ENCODE data around the gene LCMT2.

Gene LCMT2, protein sequence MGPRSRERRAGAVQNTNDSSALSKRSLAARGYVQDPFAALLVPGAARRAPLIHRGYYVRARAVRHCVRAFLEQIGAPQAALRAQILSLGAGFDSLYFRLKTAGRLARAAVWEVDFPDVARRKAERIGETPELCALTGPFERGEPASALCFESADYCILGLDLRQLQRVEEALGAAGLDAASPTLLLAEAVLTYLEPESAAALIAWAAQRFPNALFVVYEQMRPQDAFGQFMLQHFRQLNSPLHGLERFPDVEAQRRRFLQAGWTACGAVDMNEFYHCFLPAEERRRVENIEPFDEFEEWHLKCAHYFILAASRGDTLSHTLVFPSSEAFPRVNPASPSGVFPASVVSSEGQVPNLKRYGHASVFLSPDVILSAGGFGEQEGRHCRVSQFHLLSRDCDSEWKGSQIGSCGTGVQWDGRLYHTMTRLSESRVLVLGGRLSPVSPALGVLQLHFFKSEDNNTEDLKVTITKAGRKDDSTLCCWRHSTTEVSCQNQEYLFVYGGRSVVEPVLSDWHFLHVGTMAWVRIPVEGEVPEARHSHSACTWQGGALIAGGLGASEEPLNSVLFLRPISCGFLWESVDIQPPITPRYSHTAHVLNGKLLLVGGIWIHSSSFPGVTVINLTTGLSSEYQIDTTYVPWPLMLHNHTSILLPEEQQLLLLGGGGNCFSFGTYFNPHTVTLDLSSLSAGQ

DNA sequence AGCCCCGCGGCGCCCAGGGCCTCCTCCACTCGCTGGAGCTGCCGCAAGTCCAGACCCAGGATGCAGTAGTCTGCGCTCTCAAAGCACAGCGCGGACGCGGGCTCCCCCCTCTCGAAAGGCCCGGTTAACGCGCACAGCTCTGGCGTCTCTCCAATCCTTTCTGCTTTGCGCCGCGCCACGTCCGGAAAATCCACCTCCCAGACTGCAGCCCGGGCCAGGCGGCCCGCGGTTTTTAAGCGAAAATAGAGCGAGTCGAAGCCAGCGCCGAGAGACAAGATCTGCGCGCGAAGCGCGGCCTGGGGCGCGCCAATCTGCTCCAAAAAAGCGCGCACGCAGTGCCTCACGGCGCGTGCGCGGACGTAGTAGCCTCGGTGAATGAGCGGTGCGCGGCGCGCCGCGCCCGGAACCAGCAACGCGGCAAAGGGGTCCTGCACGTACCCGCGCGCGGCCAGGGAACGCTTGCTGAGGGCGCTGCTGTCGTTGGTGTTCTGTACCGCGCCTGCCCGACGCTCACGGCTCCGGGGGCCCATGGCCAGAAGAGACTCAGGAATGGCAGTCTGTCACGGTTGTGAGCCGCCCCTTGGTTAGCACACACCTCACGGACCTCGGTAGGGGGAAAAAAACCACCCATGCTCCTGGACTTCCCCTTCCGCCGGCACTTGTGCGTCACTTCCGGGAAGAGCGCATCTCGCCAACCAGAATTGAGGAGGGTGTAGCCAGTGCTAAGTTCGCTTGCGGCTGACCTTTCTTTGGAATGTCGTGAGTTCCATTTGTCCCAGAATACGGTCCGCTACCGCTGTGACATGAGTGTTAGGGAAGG, at the start of gene LCMT2:
LCMT2 (minus strand) TSS at position 614 of the 820 bp plus-strand sequence; CDS start at position 530, 84 bp downstream.
- peak; percentile 90 to 91 for DNase-seq

DNA sequence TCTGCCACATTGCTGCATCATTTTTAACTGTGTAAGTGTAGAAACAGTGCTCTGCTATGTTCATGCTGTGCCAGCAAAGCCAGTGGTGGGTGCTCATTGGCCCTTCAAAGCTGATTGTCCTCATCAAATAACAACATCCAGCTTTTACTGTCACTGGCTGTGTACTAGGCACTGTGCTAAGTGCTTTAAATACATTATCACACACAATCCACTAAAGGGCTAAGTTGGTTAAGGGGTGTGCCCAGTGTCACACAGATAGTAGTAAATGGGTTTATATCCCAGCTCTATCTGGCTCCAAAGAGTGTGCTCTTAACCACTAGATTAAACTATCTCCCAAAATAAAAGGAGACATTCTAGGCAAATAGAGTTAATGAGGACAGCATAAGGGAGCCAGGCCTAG, 48.2 kb upstream of the LCMT2 start:
- no peak for DNase-seq

DNA sequence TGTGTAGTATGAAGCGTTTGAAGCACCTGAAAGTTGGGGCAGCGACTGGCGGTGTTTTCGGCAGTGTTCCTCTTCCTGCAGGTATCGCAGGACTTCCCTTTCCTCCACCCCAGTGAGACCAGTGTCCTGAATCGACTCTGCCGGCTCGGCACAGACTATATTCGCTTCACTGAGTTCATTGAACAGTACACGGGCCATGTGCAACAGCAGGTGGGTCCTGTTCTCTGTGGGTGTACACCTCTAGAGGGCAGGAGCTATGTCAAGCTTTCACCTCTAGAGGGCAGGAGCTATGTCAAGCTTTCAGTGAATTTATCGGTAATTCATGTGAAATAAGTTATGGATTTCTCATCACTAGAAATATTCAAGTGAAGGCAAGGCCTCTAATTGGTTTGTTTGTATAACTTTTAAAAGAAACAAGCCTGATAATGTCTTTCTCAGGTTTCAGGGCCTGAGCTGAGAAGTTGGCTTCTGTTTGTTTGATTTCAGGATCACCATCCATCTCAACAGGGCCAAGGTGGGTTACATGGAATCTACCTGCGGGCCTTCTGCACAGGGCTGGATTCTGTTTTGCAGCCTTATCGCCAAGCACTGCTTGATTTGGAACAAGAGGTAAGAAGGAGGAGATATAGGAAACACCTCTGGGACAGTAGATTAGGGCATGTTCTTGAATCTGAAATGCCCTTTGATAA, 45.8 kb upstream of the LCMT2 start:
- DNase-seq: peak; percentile 36 to 60

DNA sequence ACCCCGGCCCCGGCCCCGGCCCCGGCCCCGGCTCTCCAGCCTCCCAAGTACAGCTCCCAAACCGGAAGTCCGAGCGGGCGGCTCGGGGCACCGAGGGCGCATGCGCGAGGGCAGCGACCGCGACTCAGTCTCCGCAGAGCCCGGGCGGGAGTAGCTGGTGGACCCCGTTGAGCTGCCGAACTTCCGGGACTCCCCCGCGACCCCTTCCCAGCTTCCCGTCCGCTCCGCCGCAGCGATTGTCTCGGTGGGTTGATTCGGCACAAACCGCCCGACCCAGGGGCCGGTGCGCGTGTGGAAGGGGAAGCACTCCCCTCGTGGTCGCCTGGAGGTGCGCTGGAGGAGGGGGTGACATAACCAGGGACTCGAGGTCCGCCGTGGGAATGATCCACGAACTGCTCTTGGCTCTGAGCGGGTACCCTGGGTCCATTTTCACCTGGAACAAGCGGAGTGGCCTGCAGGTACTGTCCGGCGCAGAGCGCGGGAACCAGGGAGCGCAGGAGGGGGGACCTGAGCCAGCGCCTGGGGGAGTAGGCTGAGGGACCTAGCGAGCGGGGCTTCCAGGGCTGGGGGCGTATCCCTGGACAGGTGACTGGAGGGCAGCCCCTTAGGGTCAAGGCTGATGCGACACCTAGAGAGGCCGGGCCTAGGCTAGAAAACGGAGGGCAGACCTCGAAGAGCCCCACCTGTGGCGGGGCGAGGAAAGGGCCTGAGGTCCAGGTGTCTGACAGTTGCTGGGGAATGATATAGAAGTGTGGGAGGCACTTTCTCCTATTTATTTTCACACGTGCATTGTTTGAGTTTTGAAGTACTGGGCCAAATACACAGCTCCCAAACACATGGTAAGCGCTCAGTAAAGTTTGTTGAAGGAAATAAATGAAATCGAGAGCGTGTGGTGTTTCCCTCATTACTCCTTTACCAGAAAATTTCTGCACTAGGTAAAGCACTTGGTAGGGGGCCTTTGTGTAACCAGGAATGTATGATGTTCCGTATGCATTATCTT, 40.9 kb upstream of the LCMT2 start, which contains the start of the genes TUBGCP4 and ZSCAN29:
TUBGCP4 (plus strand) TSS at position 127 of the 1,000 bp plus-strand sequence; CDS start at position 381, 254 bp downstream.
ZSCAN29 (minus strand) TSS at position 69 of the 1,000 bp plus-strand sequence. CDS start 1,130 bp downstream, outside the sequence.
- peak; percentile 84 to 86 for DNase-seq

DNA sequence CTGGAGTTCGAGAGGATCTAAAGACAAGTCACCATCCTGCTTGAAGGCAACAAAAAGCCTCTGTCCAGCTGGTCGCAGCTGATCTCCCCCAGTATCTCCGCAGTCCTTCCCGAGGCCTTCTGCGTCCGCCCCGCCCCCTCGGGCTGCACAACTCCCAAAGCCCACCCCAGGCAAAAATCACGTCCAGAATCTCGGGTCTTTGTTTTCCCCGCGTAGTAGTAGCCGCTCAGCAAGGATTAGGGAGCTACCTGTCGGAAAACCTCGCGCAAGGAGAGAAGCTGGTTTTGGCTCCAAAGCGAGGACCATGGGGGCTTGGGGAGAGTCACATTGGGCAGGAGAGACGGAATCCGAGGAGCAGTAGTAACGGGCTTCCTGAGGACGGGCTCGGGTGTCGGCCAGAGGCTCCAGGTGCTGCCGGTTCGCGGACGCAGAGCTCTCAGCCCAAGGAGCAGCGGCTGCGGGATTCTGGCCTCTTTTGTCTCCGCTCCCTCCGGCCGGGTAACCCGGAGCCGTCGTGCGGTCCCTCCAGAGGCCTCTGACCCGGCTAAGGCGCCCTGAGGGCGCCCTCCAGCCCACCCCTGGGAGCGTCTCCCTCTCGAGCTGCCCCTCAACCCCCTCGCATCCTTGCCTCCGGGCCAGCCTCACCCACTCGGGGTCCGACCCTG, 40.1 kb upstream of the LCMT2 start:
- no peak for DNase-seq

DNA sequence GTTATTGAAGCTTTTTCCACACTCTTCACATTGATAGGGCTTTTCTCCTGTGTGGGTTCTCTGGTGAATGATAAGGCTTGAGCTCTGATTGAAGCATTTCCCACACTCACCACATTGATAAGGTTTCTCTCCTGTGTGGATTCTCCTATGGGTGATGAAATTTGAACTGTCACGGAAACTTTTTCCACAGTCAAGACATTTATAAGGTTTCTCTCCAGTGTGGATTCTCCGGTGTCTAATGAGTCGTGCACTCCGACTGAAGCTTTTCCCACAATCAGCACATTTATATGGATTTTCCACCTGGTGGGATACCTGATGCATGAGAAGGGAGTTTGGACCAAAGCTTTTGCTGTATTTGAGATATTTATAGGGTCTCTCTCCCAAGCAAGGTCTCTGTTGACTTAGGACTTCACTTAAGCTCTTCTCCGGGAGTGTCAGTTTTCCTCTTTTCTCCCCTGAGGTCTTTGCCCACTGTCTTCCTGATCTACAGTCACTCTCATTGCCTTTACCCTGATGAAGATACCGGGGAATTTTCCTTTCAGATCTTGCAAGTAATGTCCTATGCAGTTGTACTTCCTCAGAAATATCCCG, 31.0 kb upstream of the LCMT2 start:
- no peak for DNase-seq

DNA sequence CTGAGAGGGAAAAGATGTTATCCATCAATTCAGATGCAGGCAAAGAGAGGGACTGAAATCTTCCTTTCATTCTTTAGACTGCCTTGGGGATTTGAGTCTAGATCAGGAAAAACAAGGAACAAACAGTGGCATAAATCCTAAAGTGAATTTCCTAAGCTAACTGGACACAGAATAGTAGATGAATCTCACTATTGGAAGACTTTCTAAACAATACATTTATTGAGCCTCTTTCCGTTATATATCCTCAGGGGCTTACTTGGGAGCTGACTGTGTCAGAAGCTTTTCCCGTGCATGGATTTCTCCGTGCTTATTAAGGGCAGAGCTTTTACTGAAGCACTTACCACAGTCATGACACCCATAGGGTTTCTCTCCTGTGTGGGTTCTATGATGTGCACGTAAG, 30.4 kb upstream of the LCMT2 start:
- no peak for DNase-seq

DNA sequence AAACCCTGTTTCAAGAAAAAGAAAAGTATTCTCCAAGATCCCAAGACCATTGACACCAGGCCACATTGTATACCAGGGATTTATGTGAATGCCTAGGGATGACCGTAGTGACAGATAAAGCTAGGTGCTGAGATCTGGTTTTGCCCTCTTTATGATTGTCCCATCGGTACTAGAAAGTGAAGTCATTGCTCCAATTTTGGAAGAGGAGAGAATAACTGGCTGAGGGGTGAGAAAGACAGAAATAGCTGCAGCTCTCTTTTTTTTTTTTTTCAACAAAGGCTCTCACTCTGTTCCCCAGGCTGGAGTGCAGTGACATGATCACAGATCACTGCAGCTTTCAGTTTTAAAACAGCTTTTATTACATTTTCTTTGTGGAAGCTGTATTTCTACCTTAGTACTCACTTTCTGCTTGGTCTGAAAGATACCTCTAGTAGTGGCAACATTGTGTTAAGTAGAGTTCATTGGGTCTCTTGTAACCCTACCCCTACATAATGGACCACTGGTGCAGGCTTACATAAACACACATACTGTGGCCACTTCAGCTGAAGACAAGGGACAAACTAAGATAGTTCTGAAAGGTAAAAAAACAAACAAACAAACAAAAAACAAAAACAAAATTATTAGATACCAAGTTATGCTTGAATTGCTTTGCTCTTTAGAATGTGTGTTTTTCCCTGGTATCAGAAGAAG, 22.5 kb upstream of the LCMT2 start:
- DNase-seq: no peak

DNA sequence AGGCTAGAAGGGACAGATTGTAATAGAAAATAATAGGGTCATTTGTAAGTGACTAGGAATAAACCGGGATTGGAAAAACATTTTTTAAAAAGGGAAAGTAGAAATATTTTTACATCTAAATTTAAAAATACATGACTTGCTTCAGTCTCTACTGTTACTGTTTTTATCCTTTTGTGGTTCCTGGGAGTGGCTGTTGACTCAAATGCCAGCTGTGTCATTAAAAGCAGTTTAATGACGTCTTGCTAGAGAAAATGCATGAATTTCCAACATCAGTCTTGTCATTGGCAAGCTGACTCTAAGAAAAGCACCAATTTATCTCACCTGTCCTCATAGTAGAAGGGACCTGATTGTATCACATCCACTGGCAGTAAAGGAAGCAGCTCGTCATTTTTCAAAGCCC, 16.7 kb upstream of the LCMT2 start:
- DNase-seq: peak in 1 of 2 experiments; percentile 19

DNA sequence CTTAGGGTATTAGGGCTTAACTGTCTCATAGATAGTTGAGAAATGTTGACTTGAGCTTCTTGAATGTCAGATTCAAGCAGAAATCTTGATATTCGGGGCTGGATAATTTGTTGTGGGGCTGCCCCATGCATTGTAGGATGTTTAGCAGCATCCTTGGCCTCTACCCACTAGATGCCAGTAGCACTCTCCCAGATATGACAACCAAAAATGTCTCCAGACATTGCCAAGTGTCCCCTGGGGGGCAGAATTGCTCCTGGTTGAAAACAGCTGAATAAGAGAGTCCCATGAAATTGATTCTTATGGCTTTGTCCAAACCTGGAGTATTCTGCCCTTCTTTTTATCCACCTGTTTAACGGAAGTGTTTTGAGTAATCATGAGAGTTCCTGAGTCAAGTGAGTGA, 15.9 kb upstream of the LCMT2 start:
- DNase-seq: no peak

DNA sequence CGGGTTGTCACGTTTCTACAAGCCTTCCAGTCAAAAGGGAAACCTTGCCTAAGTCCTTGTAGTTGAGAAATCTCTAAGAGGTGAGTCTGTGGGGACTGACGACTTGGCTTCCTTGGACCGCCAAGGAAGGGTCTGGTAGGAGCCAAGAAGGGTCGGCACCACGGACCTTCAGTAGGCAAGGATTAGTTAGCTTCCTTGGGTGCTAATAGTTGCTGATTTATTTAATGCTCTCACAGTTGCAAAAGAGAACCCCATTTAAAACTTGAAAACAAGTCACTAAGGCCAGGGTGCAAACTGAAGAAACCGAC, 361 bp upstream of the LCMT2 start:
- no peak for DNase-seq

DNA sequence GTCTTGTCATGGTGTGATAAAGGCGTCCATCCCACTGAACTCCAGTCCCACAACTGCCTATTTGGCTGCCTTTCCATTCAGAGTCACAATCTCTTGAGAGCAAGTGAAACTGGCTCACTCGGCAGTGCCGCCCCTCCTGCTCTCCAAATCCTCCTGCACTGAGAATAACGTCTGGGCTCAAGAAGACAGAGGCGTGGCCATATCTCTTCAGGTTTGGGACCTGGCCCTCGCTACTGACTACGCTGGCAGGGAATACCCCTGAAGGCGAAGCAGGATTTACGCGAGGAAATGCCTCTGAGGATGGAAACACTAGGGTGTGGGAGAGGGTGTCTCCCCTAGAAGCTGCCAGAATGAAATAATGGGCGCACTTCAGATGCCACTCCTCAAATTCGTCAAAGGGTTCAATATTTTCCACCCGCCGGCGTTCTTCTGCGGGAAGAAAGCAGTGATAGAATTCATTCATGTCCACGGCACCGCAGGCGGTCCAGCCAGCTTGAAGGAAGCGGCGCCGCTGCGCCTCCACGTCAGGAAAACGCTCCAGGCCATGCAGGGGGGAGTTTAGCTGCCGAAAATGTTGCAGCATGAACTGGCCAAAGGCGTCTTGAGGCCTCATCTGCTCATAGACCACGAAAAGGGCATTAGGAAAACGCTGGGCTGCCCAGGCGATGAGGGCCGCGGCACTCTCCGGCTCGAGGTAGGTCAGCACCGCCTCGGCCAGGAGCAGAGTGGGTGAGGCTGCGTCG, 985 bp downstream of the LCMT2 start:
- no peak for DNase-seq

DNA sequence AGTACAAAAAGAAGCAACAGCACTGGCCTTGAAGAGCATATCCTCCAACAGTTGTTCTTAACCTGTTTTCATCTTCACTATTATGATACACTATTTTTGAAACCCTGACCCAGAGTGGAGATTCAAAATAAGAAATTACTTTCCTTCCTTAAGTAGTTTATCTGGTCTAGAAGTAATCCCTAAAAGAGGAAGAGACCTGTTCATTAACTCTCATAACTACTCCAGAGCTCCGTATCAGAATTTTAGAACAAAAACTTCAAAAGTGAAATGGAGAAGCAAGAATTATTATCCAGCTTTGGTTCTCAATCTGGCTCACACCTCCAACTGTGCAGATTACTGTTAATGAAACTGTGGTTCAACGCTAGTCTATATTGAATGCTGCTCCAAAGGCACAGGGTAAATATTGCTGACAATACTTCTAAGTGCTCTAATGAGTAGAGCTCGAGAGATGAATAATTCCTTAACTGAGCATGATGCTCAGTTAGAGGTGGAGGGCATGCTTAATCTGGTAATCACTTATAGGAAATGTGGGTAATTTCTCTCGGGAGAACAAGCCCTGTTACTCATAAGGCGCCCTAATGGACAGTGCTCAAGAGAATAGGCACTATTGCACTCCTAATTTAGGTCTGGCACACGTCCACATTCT, 5.2 kb downstream of the LCMT2 start:
- DNase-seq: no peak

DNA sequence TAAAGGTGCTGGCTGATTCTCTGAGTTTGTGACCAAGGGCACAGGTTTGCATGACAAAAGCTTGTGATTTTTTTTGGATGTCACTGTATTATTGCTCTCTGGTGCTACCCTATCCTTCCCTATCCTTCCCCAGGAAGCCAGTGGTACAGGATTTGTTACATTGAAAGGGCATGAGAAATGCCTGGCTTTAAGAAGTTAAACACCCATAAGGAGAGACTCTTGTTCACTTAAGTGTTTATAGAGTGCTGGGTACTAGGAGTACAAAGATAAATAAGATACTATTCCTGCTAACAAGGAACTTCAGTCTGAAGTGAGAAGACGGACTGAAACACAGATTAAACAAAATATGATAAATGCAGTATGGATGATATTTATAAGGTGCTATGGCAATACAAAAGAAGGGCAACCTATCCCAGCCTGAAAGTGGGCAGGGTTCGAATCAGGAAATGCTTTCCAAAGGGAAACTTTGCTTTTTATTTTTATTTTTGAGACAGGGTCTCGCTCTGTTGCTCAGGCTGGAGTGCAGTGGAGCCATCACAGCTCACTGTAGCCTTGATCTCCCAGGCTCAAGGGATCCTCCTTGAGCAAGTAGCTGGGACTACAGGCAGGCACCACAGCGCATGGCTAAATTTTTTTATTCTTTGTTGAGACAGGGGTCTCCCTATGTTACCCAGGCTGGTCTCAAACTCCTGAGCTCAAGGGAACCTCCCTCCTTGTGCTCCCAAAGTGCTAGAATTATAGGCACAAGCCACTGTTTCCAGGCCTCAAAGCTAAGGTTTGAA, 11.2 kb downstream of the LCMT2 start:
- no peak for DNase-seq

DNA sequence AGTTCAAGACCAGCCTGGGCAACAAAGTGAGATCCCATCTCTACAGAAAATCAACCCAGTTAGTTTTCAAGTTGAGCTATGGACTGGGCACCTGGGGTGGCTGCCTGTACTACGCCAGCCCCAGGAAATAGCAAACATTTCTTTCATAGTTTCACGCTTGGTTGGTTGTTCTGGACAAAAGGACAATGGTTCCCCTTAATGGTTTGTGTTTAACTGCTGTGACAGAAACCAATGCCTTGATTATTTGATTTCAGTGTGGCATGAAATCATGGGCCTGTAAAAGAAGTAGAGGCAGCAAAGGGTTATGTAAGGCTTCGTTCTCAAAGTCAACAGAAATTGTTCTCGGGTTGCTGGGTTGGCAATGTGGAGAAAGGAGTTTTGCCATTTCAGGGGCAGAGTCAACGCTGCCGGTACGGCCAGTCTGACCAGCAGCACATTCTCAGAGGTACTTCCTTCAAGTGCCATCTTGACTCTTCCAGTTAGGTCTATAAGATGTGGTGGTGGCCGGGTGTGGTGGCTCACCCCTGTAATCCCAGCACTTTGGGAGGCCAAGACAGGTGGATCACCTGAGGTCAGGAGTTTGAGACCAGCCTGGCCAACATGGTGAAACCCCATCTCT, 12.7 kb downstream of the LCMT2 start:
- DNase-seq: no peak

DNA sequence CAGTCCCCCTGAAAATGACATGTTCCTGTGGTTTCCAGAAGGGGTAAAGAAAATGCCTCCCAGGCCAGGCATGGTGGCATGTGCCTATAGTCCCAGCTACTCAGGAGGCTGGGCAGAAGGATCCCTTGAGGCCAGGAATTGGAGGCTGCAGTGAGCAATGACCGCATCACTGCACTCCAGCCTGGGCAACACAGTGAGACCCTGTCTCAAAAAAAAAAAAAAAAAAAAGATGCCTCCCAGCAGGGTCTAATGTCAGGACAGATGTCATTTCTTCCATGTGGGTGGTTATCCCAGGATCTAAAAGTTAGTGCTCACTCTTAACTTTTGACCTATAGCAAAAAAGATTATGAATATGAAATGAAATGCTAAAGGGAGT, 13.4 kb downstream of the LCMT2 start:
- DNase-seq: no peak
